Right lobe of liver (tissue), 6 donors: ENCODE measurements around the gene POMT2. TPM values are rescaled to one million over a fixed set of nuclear protein-coding genes. Genes with fewer than 3 reads are reported as not detected.

Experiments
- ATAC-seq, 4 donors: fragments of 200-7000 bp; cut with Tn5 transposase; one replicate each; pipeline ENCODE4 v1.9.1; 2020; ENCODE audit warnings: mild to moderate bottlenecking in 4 of 4, moderate library complexity in 4 of 4
- DNase-seq, 3 donors: peaks; one replicate each; pipeline ENCODE4 v3.0.0-alpha.2; 2020
- H3K27ac ChIP-seq, 3 donors: fragments of 200-600 bp; one replicate each; pipeline ENCODE4 v1.8.0; 2022
- H3K27me3 ChIP-seq, 2 donors: fragments of 200-600 bp; one replicate each; pipeline ENCODE4 v1.8.0; 2022
- H3K36me3 ChIP-seq, 4 donors: fragments of 200-600 bp; sonication (generic) in 1 of 4; one replicate each; pipeline versions ENCODE4 v1.5.1 to v1.8.0; 2017 to 2022; ENCODE audit warnings: control low read depth in 1 of 4
- H3K4me1 ChIP-seq, 4 donors: fragments of 200-600 bp; sonication (generic) in 1 of 4; one replicate each; pipeline versions ENCODE4 v1.5.1 to v1.8.0; 2017 to 2022; ENCODE audit warnings: control low read depth in 1 of 4
- H3K4me3 ChIP-seq, 3 donors: fragments of 200-600 bp; one replicate each; pipeline ENCODE4 v1.8.0; 2022
- H3K9me3 ChIP-seq, 4 donors: fragments of 200-600 bp; sonication (generic) in 1 of 4; one replicate each; pipeline versions ENCODE4 v1.5.1 to v1.8.0; 2017 to 2022; ENCODE audit warnings: control low read depth in 1 of 4
- CTCF ChIP-seq, 4 donors: fragments of 200-600 bp in 3 of 4; fragments of 450-650 bp in 1 of 4; IDR thresholded peaks; one replicate each; pipeline versions ENCODE4 v1.5.1 to v1.8.0; 2016 to 2022; ENCODE audit warnings: antibody characterized with exemption in 4 of 4, mild to moderate bottlenecking in 2 of 4
- POLR2A ChIP-seq: fragments of 450-650 bp; IDR thresholded peaks from one replicate; pipeline ENCODE4 v1.6.1; 2017; ENCODE audit warnings: antibody characterized with exemption, mild to moderate bottlenecking
- WGBS: methylation state at CpG from one replicate; pipeline ENCODE4 v1.1.6; 2018; ENCODE audit warnings: low coverage, low lambda C conversion rate; ENCODE audit not compliant: insufficient coverage; ENCODE audit errors: missing lambda C conversion rate; 5-methylcytosine and 5-hydroxymethylcytosine counted together
- intact Hi-C, 2 donors: fragments of 100-400 bp; cut with DNase I; formaldehyde crosslinking; loops; one replicate each; pipeline versions ENCODE4 v1.11.2 to v1.14.1; 2022
- long read RNA-seq: library from polyadenylated mRNA; unstranded; transcript quantifications from one replicate; pipeline ENCODE4 v2.0.0, GENCODE V29; 2019
- total RNA-seq, 6 experiments: library from RNA; depleted of rRNA in 2 of 6; stranded (reverse); fragments of >200 nt in 2 of 6; fragmentation: NEBNext Ultra II Directional in 3 of 6; extraction: Animal tissue kit (Norgen Biotek cat#: 25700) in 3 of 6; gene quantifications; one replicate each; pipeline versions ENCODE4 v1.1.0 to v1.2.4, GENCODE V29; 2016 to 2023
- donor health status: DM: no; HTN: yes; CAD: no.
- donor health status: DM: no; HTN: no; CAD: no.
- donor health status: DM: no; HTN: no; CAD: no.
- donor health status: DM: no; HTN: yes; CAD: no.
- donor health status: DM: no; HTN: yes; CAD: no.

POMT2 gene
- 10 to 100 TPM in 5 of 6 experiments, 1 to 10 TPM in 1; 5.5 to 15.9 (median 12.9) TPM for total RNA-seq
- long read RNA-seq, partial matches to known transcripts: 0 of 1 reads
- long read RNA-seq, other reads (novel, unspliced or antisense): 1 of 1 reads

DNA sequence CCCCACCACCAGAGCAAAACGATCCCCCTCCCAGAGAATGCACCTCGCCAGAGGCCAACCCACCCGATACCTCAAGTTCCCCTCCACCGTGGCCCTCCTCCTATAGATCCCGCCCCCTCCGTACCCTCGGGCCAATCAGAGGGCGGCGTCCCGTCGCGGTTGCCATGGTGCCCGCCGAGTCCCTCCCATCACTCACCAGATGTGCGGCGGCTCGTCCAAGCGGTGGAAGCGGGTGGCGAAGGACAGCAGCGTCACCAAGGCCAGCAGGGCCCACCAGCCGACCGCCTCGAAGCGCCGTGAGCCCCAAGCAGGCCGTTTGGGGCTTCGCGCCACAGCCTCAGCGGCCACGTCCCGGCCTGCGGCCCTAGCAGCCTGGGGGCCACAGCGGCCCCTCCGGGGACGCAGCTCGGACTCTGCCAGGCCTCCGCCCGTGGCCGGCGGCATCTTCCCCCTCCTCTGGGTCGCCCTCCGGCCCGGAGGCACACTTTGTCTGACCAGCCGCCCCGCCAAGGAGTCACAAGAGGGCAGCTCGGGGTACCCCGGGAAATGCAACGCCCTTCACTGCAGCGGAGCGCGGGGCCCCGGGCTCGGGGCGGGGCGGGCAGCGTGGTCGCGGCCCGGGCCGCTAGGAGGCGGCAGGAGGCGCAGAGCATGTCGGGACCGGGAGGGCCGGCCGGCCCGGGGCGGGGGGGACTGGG is at the start of gene POMT2:
Gene POMT2, minus strand, starts transcription at position 646 of the 698 bp plus-strand sequence. Its CDS starts 202 bp downstream, at position 444.
- Histone ChIP-seq H3K9me3 (no peaks in the 10 kb centered on the region), H3K27ac (peak within 1 kb of the TSS; percentile 88 to 95 (median 92)), H3K36me3 (no peaks in the 10 kb centered on the region), H3K27me3 (no peaks in the 10 kb centered on the region), H3K4me3 (peak within 1 kb of the TSS; percentile 89 to 100 (median 99)), H3K4me1 (peaks cover 0 to 60% (median 13%) of the 10 kb centered on the region in 4 donors)
- intact Hi-C loops: no loop called here
- DNase-seq: peak; percentile 96 to 97 (median 96)
- 2% methylated on average over 17 of the region's 69 CpGs for WGBS
- peak; percentile 62 to 72 (median 64) for ATAC-seq
- TF ChIP-seq POLR2A: peak; percentile 37
- peak; percentile 28 to 56 (median 32) for TF ChIP-seq CTCF (IDR thresholded peaks at IDR 0.05)

- intact Hi-C loops: no loop called here
These were observed 48.6 kb upstream of the POMT2 start for GRCh38 chr14:77369285-77369684.

GRCh38 chr14:77364146-77364545 is 43.5 kb upstream of the POMT2 start:
- Histone ChIP-seq H3K27ac (no peak overlapping the region), H3K27me3 (no peaks in the 10 kb centered on the region), H3K4me3 (no peak overlapping the region), H3K4me1 (peaks cover 0 to 2% (median 0%) of the 10 kb centered on the region in 4 donors), H3K9me3 (no peaks in the 10 kb centered on the region), H3K36me3 (no peaks in the 10 kb centered on the region)
- ATAC-seq: peak in 3 of 4 donors; percentile 37 to 74 (median 73)
- intact Hi-C loops: no loop called here
- no peak for TF ChIP-seq CTCF (IDR thresholded peaks at IDR 0.05)
- TF ChIP-seq POLR2A: no peak
- WGBS: 53% methylated on average over 2 of the region's 3 CpGs
- no peak for DNase-seq

More at GRCh38 chr14:77369285-77369684, 48.6 kb upstream of the POMT2 start:
- Histone ChIP-seq H3K36me3 (no peaks in the 10 kb centered on the region), H3K9me3 (no peaks in the 10 kb centered on the region), H3K4me1 (peaks cover 0 to 6% (median 0%) of the 10 kb centered on the region in 4 donors), H3K27me3 (no peaks in the 10 kb centered on the region), H3K27ac (no peak overlapping the region), H3K4me3 (no peak overlapping the region)
- DNase-seq (no peak), ATAC-seq (peak in 2 of 4 donors; percentile 63 to 65)
- WGBS: 0% methylated on average over 1 of the region's 1 CpG
- TF ChIP-seq POLR2A (no peak), CTCF (IDR thresholded peaks at IDR 0.05) (no peak)

DNA sequence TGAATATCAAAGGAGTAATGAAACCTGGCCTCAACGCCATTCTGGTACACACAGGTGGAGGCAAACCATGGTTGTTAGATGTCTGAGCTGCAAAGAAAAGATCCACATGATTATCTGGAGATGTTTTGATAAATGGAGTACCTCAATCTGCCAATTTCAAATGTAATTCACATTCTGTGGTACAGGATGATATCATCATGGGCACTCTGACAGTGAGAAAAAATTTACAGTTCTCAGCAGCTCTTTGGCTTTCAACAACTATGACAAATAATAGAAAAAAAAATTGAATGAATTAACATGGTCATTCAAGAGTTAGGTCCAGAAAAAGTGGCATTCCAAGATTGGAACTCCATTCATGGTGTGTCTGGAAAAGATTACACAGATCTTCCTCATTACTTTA is 38.9 kb upstream of the POMT2 start:
- TF ChIP-seq POLR2A: no peak
- TF ChIP-seq CTCF (IDR thresholded peaks at IDR 0.05): no peak
- ATAC-seq (no peak), DNase-seq (no peak)
- Histone ChIP-seq H3K9me3 (no peaks in the 10 kb centered on the region), H3K4me3 (no peak overlapping the region), H3K27ac (no peak overlapping the region), H3K27me3 (no peaks in the 10 kb centered on the region), H3K36me3 (no peaks in the 10 kb centered on the region), H3K4me1 (no peaks in the 10 kb centered on the region)
- intact Hi-C loops: no loop called here
- 100% methylated on average over 1 of the region's 1 CpG for WGBS
